ENCODE results near the gene GPC3.

GRCh38 chrX:133495464-133496391, 489.7 kb downstream of the GPC3 start:
- TF ChIP-seq CTCF (IDR thresholded peaks at IDR 0.05) (no peak), POLR2A (IDR thresholded peaks at IDR 0.05) (no peak)
